8988T (cell line): Measurements from ENCODE around the gene SH3RF1.
"Not testable (repeated sequence)": the region's sequence is repeated elsewhere in the genome, so short reads cannot be mapped to it uniquely, and the experiment has no call there.

ENCODE experiments used
- DNase-seq: peaks from one replicate; pipeline ENCODE4 v3.0.0; 2011

Gene SH3RF1

DNA sequence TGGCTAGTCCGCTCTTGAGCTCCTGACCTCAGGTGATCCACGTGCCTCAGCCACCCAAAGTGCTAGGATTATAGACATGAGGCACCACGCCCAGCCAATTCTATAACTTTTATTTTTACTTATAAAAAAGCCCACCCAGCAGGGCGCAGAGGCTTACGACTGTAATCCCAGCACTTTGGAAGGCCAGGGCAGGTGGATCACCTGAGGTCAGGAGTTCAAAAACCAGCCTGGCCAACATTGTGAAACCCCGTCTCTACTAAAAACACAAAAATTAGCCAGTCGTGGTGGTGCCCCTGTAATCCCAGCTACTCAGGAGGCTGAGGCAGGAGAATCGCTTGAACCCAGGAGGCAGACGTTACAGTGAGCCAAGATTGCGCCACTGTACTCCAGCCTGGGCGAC is 73.5 kb downstream of the SH3RF1 start:
- DNase-seq: not testable (repeated sequence)

- DNase-seq: no peak
These were observed 75.7 kb downstream of the SH3RF1 start for GRCh38 chr4:169195032-169195431.

- not testable (repeated sequence) for DNase-seq
These were observed 80.8 kb downstream of the SH3RF1 start for GRCh38 chr4:169189968-169190367.

DNA sequence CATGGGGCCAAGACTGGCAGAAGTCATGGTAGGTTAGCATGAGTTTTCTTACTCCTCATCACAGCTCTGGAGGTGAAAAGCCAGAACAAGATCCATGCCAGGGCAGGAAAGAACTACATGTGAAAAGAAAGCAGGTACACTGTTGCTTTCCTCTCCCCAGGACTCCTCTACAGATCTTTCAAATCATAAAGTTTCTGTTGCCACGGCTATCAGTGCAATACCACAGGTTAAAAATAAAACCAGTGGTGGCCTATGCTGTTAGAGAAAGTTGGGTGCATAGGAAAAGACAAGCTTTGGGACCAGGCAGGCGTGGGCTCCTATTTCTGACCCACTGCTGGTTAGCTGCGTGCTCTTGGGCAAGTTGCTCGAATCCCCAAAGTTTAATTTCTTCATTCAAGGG is 81.4 kb downstream of the SH3RF1 start:
- no peak for DNase-seq

- no peak for DNase-seq
These were observed 82.6 kb downstream of the SH3RF1 start for GRCh38 chr4:169188204-169188603.

- DNase-seq: no peak
These were observed 85.4 kb downstream of the SH3RF1 start for GRCh38 chr4:169185133-169185956.

DNA sequence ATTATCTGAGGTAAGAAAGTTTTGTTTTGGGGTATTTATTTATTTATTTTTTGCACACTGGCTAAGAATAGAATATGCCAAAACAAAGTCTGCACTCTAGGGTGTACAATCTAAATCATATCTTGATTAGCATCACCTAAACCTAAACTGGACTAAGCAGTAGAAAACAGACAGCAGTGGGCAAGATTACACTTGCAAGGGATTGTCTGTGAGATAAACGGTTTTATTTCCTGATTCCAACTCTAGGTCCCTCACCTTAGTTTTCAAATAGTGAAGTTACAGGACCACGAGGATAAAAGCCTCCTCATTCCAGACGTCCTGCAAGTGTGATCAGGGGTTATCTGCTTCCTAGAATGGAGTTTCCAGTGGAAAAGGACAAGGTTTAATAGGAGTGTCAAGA is 86.1 kb downstream of the SH3RF1 start:
- DNase-seq: no peak

- no peak for DNase-seq
These were observed 86.5 kb downstream of the SH3RF1 start for GRCh38 chr4:169184236-169184635.

- DNase-seq: no peak
These were observed 87.2 kb downstream of the SH3RF1 start for GRCh38 chr4:169183581-169183980.

DNA sequence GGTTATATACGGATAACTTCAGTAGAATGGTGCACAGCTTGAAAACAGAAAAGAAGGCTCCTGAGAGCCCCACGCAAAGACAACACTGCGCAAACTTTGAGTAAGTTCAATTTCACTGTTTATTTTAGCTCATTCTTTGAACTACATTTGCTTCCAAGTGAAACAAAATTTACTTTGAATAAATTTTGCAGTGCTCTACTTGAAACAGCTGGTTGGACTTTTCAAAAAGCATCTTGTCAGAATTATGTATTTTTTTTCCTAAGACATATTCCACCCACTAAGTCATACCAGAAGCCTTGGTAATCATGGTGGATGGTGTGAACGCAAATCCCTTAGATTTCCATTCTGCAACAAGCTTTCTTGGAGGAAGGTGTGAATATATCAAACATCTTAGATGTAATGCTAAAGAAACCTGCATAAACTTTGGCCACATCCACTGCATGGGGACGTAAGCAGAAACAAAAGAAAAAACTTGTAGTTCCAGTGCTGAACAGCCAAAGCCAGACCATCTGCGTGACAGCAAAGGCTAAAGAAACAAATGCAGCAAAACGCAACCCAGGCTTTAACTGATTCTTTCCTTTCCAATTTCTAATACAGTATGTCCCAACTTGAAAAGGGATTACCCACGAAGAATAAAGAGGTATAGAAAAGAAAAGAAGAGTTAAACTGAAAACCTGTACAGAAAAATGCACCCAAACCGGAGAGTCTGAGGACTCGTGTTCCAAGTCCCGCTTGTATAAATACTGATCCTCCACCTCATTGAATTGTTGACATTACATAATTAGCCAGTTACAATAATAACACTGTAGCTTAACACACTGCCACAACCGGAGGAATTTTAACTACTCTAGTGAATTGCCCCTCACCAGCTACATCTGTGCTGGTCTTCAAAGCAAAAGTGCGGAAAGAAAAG is 90.9 kb downstream of the SH3RF1 start:
- no peak for DNase-seq

DNA sequence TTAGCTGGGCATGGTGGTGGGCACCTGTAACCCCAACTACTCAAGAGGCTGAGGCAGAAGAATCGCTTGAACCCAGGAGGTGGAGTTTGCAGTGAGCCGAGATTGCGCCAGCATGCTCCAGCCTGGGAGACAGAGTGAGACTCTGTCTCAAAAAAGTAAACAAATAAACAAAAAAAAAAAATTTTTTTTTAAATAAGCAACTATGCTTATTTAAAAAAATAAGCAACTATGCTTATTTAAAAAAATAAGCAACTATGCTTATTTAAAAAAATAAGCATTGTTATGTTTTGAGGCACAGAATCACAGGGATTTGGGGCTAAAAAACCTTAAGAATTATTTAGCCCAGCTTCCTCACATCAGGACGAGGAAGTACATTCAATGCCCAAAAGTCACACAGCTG is 92.7 kb downstream of the SH3RF1 start:
- not testable (repeated sequence) for DNase-seq

GRCh38 chr4:169175476-169175875 is 95.3 kb downstream of the SH3RF1 start:
- no peak for DNase-seq

- DNase-seq: no peak
These were observed 95.7 kb downstream of the SH3RF1 start for GRCh38 chr4:169175035-169175434.

DNA sequence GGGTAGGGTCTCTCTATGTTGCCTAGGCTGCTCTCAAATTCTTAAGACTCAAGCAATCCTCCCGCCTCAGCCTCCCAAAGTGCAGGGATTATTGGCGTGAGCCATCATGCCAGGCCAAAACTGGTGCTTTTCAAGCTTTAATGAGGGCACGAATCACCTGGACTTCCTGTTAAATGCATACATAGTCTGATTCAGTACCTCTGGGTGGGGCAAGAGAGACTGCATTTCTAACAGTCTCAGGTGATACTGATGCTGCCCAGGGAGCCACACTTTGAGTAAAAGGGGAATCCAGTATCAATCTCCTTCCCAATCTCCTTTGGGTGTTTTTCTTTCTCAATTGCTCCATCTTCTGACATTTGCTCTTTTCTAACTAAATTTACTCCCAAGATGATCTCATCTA is 96.5 kb downstream of the SH3RF1 start:
- no peak for DNase-seq

- no peak for DNase-seq
These were observed 102.5 kb downstream of the SH3RF1 start for GRCh38 chr4:169167957-169168858.

- DNase-seq: no peak
These were observed 105.9 kb downstream of the SH3RF1 start for GRCh38 chr4:169164669-169165415.

GRCh38 chr4:169163947-169164668 is 106.6 kb downstream of the SH3RF1 start:
- no peak for DNase-seq

- DNase-seq: no peak
These were observed 107.3 kb downstream of the SH3RF1 start for GRCh38 chr4:169163495-169163894.

DNA sequence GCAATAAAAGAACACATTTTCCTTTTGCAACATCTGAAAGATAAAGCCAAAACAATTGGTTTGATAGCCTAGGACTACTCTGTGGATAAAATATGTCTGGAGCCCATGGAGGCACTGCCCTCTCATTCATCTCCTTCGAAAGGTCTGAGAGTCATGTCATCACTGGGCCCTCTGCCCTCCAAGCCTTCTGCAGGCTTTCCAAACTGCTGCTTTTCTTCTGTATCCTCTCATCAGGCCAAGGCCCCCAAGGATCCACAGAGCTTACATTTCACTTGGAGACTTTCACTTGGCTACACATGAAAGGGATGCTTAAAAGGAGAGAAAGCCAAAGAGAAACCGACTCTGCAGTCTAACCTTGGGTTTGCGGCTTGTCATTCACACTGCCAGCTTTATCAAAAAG is 109.9 kb downstream of the SH3RF1 start:
- no peak for DNase-seq

DNA sequence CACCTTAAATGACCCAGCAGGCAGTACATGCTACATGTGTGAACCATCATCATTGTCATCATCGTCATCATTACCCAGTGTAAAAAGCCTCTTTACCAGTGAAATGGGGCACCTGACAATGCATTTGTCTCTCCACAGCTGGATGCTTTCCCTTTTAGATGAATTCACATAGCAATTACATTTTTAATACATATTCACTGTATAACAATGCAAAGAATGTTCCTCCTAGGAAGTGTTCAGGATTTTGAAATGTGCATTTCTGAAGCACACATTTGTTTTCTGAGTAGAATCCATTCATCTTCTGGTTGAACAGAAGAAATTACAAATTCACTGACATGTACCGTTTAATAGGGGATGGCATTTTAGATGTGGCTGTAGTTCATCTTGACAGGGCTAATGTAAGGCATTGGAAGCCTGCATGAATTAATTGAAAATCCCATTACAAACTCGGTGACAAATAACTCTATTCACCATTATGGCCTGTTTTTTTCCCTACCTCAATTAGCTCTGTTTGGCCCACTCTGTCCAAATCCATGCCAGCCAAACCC is 111.1 kb downstream of the SH3RF1 start:
- no peak for DNase-seq

GRCh38 chr4:169158861-169159260 is 111.9 kb downstream of the SH3RF1 start:
- no peak for DNase-seq
